Mucosa of rectum (tissue), 2 donors: Measurements from ENCODE around the gene GLG1.
A peak's percentile ranks its signal among the peaks of the same experiment; 100 is the strongest.
"Not testable (repeated sequence)": the region's sequence is repeated elsewhere in the genome, so short reads cannot be mapped to it uniquely, and the experiment has no call there.

Source experiments
- H3K27ac ChIP-seq, 2 donors: one replicate each; pipeline ENCODE4 v1.7.0; 2013; ENCODE audit warnings: inconsistent platforms in 2 of 2, low read depth in 2 of 2, low read length in 2 of 2
- H3K27me3 ChIP-seq, 2 donors: one replicate each; pipeline ENCODE4 v1.7.0; 2013; ENCODE audit warnings: low read length in 2 of 2; ENCODE audit not compliant: control insufficient read depth in 2 of 2, insufficient read depth in 2 of 2
- H3K36me3 ChIP-seq, 2 donors: one replicate each; pipeline ENCODE4 v1.7.0; 2013; ENCODE audit warnings: low read length in 2 of 2; ENCODE audit not compliant: control insufficient read depth in 2 of 2, insufficient read depth in 2 of 2
- H3K4me1 ChIP-seq, 2 donors: one replicate each; pipeline ENCODE4 v1.7.0; 2013; ENCODE audit warnings: low read length in 2 of 2, mild to moderate bottlenecking in 1 of 2; ENCODE audit not compliant: control insufficient read depth in 2 of 2, insufficient read depth in 2 of 2
- H3K4me3 ChIP-seq, 2 donors: one replicate each; pipeline ENCODE4 v1.7.0; 2013; ENCODE audit warnings: low read length in 2 of 2
- H3K9ac ChIP-seq, 2 donors: one replicate each; pipeline ENCODE4 v1.7.0; 2013; ENCODE audit warnings: low read length in 2 of 2, low read depth in 1 of 2, mild to moderate bottlenecking in 1 of 2
- H3K9me3 ChIP-seq, 2 donors: one replicate each; pipeline ENCODE4 v1.7.0; 2013; ENCODE audit warnings: low read length in 2 of 2; ENCODE audit not compliant: control insufficient read depth in 2 of 2
- donor health status: healthy.
- donor health status: Normal muscosa, but diverticular disease.

Gene GLG1

DNA sequence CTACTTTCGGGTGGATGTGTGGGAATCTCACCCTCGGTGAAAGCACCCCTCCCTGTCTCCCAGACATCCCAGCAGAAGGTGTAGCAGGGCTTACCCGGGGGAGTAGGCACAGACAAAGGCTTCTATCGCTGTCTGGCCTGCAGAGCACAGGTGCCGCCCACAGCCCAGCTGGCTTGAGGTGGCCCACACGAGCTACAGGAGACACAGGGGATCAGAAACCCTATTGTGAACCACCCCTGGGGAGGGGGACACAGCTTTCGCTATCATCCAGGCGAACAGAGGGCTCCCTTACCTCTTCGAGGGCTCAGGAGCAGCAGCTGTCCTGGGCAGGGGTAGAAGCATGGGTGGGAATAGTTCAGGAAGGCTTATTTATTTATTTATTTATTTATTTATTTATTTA lies 193.4 kb downstream of the GLG1 start:
- not testable (repeated sequence) for H3K9ac ChIP-seq, H3K9me3 ChIP-seq, H3K4me1 ChIP-seq, H3K27ac ChIP-seq, H3K27me3 ChIP-seq, H3K36me3 ChIP-seq, H3K4me3 ChIP-seq

- H3K27ac ChIP-seq, H3K4me3 ChIP-seq, H3K36me3 ChIP-seq, H3K4me1 ChIP-seq, H3K9ac ChIP-seq, H3K9me3 ChIP-seq, H3K27me3 ChIP-seq: not testable (repeated sequence)
Observed at GRCh38 chr16:74412775-74413390, 194.0 kb downstream of the GLG1 start.

DNA sequence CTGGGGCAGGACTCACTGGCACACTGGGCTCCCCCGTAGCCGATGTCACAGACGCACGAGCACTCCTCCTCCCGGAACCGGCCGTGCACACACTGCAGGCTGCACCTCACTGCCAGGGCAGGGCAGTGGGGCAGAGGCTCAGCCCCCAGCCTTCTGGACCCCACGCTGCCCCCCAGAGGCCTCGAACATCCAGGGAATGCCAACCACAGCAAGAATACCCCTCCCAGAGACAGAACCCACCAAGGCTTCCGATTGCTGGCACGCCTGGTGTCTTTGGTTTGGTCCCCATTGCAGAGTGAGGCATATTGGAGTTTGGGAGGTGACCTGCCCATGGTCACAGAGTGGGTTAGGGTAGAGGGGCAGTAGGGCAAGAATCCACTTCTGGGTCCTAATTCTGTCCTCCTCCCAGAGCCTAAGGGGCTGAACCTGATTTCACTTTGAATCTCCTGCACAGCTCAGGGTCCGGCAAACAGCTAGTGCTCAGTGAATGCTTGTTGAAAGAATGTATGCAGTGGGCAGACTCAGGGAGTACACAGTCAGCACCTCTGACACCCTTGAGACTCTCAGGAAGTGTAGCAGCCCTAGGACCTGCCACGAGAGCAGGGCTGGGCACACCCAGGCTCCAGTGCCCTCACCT lies 194.7 kb downstream of the GLG1 start:
- not testable (repeated sequence) for H3K4me3 ChIP-seq, H3K9me3 ChIP-seq, H3K9ac ChIP-seq, H3K4me1 ChIP-seq, H3K36me3 ChIP-seq, H3K27ac ChIP-seq, H3K27me3 ChIP-seq

DNA sequence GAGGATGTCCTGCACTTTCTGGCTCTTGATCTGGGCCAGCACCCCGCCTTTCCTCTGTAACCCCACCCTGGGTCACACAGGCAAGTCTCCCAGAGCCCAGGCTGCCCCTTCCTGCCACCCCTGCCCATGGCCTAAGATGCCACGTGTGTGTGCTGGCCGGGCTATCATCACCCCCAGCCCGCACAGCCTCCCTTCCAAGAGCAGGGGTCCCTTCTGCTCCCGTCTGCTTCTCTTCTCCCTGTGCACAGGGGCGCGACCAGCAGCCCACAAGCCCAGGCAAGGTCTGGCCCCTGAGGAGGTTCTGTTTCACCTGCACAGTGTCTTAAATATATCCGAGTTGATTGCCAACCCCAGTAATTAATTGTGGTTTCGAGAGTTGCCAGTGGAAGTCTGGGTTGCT lies 195.9 kb downstream of the GLG1 start:
- not testable (repeated sequence) for H3K36me3 ChIP-seq, H3K9ac ChIP-seq

GRCh38 chr16:74410057-74410957 lies 196.6 kb downstream of the GLG1 start:
- not testable (repeated sequence) for H3K27me3 ChIP-seq

More for the DNA sequence above, 195.9 kb downstream of the GLG1 start:
- not testable (repeated sequence) for H3K4me1 ChIP-seq, H3K4me3 ChIP-seq, H3K9me3 ChIP-seq, H3K27ac ChIP-seq, H3K27me3 ChIP-seq

DNA sequence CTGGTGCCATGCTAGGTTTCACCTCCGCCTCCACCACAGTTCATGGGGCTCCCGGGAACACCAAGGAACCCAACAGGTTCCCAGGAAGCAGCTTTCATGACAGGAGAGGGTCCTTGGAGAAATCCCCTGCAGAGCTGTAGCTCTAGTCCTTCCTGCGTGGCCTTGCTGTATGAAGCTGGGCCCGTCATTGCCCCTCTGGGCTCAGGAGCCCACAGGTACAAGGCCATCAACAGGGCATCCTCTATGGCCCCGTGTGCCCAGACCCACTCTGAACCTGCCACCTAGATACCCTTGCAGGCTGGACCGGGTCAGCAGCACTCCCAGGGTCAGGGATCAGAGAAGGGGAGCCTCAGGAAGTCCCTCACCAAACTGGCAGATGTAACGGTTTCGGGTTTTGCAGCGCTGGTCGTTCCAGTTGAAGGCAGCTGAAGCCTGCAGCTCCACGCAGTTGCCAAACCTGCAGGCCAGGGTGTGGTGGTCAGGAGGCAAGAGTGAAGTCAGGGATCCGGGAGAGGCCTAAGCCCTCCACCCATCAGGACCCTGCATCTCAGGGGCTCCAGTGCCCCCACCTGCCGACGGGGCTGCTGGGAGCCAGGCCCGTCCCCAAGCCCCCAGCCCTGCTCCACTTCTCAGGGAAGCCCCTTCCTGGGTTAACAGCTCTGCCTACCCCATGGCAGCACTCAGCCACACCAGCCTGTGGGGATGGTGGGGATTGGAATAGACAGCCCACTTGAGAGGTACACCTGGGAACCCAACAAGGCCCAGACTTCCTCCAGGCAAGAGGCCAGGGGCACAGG lies 197.5 kb downstream of the GLG1 start:
- not testable (repeated sequence) for H3K9me3 ChIP-seq, H3K27ac ChIP-seq, H3K36me3 ChIP-seq, H3K9ac ChIP-seq, H3K27me3 ChIP-seq, H3K4me1 ChIP-seq, H3K4me3 ChIP-seq

More at GRCh38 chr16:74410057-74410957, 196.6 kb downstream of the GLG1 start:
- not testable (repeated sequence) for H3K9ac ChIP-seq, H3K4me1 ChIP-seq, H3K27ac ChIP-seq, H3K36me3 ChIP-seq, H3K9me3 ChIP-seq, H3K4me3 ChIP-seq

- not testable (repeated sequence) for H3K36me3 ChIP-seq, H3K27me3 ChIP-seq, H3K27ac ChIP-seq, H3K4me1 ChIP-seq, H3K9me3 ChIP-seq
- Histone ChIP-seq H3K9ac (peak overlapping the region in 1 of 2 donors; percentile 71), H3K4me3 (peak overlapping the region in 1 of 2 donors; percentile 30)
Observed at GRCh38 chr16:74407362-74407705, 199.6 kb downstream of the GLG1 start.

DNA sequence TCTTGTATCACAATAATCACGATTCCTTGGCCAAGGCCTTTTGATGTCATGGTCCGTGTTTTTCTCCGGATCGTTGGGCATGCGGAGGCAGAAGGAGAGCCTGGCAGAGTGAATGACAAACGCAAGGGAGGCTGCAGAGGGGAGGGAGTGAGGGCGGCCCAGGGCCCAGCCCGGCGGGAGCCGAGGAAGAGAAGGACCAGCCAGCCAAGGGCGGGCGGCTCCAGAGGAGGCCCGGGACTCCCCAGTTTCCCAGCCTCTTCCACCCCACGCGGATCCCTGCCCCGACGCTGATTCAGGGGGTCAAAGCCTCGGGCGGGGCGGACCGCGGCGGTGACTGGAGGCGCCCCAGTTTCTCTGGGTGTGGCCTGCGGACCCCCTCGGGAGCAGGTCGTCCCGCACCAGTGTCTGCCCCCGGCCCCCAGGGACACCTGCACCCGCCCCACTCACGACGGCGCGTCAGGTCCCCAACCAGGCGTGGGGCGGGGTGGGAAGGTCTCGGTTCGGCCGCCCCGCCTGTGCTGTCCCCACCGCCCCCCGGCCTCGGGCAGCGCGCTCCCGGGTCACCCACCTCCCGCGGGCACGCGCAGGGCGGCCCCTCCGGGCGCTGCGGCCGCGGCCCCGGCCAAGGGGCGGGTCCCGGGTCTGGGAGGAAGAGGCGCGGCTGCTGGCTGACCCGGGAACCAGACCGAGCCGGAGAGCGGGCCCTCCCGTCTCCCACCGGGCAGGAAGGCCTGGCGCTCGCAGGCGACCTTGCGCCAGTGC lies 200.1 kb downstream of the GLG1 start:
- H3K9ac ChIP-seq = peak overlapping the region in 1 of 2 donors; percentile 71
- H3K27me3 ChIP-seq, H3K4me1 ChIP-seq, H3K36me3 ChIP-seq, H3K27ac ChIP-seq, H3K9me3 ChIP-seq: not testable (repeated sequence)
- H3K4me3 ChIP-seq = peak overlapping the region in 1 of 2 donors; percentile 30

- not testable (repeated sequence) for H3K9me3 ChIP-seq, H3K27me3 ChIP-seq, H3K4me3 ChIP-seq, H3K9ac ChIP-seq, H3K36me3 ChIP-seq, H3K4me1 ChIP-seq, H3K27ac ChIP-seq
Observed at GRCh38 chr16:74404148-74404933, 202.6 kb downstream of the GLG1 start.
